GM12878 (cell line): Measurements from ENCODE around the gene ZNF213. TPM values are rescaled to one million over a fixed set of nuclear protein-coding genes. Genes with fewer than 3 reads are reported as not detected.

Experiments
- ATAC-seq: fragments of 200-7000 bp; cut with Tn5 transposase; 3 replicates; pipeline ENCODE4 v1.9.1; 2020; ENCODE audit warnings: mild to moderate bottlenecking, moderate library complexity
- BruUV-seq: library from RNA; stranded (reverse); fragments of 400-500 nt; replicated peaks from 2 replicates; lab custom pipeline; 2021; lab: Mats Ljungman, UMichigan
- CTCF ChIA-PET: fragments of 300-600 bp; sonication (Branson Sonifier 250); formaldehyde crosslinking; extraction: SDS; loops from one replicate; lab custom pipeline; 2021; ENCODE audit warnings: inconsistent platforms; lab: Yijun Ruan, JAX
- POLR2A ChIA-PET: fragments of 350-600 bp; formaldehyde crosslinking; extraction: SDS; loops from one replicate; lab custom pipeline; 2021; ENCODE audit warnings: inconsistent platforms; lab: Charles Lee
- RAD21 ChIA-PET: fragments of 300-600 bp; sonication (Branson Sonifier 250); formaldehyde crosslinking; loops from one replicate; lab custom pipeline; 2023; ENCODE audit warnings: antibody characterized with exemption; ENCODE audit not compliant: unreplicated experiment; lab: Charles Lee
- SMC1A ChIA-PET: fragments of 300-600 bp; sonication (Branson Sonifier 250); formaldehyde crosslinking; loops from one replicate; lab custom pipeline; 2023; ENCODE audit not compliant: unreplicated experiment, uncharacterized antibody; lab: Charles Lee
- DNase-seq: peaks from one replicate; pipeline ENCODE4 v3.0.0-alpha.2; 2011; ENCODE audit warnings: low read depth, low spot score
- FAIRE-seq: peaks from 3 replicates; lab custom pipeline; 2011; peaks lifted over from hg19 to GRCh38; lab: Jason Lieb, UNC
- H2AFZ ChIP-seq: 2 replicates; pipeline ENCODE4 v1.6.0; 2011; ENCODE audit warnings: low read depth, low read length, control low read depth; ENCODE audit not compliant: control insufficient read depth
- H3K27ac ChIP-seq: 2 replicates; pipeline ENCODE4 v1.5.1; 2011; ENCODE audit warnings: control low read depth; ENCODE audit not compliant: control insufficient read depth, insufficient read depth
- H3K27me3 ChIP-seq, 2 experiments: replicated peaks in 1 of 2; 2 replicates each; pipeline versions ENCODE4 v1.6.0 to v1.6.1; 2011; ENCODE audit warnings: low read length in 1 of 2; ENCODE audit not compliant: control insufficient read depth in 2 of 2, insufficient read depth in 2 of 2
- H3K36me3 ChIP-seq, 2 experiments: 2 replicates each; pipeline ENCODE4 v1.5.1; 2011; ENCODE audit warnings: low read length in 1 of 2; ENCODE audit not compliant: control insufficient read depth in 2 of 2, insufficient read depth in 2 of 2
- H3K4me1 ChIP-seq: 2 replicates; pipeline ENCODE4 v1.6.1; 2011; ENCODE audit warnings: mild to moderate bottlenecking, low read length, moderate library complexity, mixed read lengths; ENCODE audit not compliant: control insufficient read depth, insufficient read depth
- H3K4me2 ChIP-seq: 2 replicates; pipeline ENCODE4 v1.6.0; 2011; ENCODE audit warnings: control low read depth; ENCODE audit not compliant: control insufficient read depth, insufficient read depth
- H3K4me3 ChIP-seq: fragments of 200-600 bp; sonication (generic); 2 replicates; pipeline ENCODE4 v1.5.1; 2016
- H3K79me2 ChIP-seq: 2 replicates; pipeline ENCODE4 v1.6.0; 2011; ENCODE audit warnings: low read length; ENCODE audit not compliant: control insufficient read depth, insufficient read depth
- H3K9ac ChIP-seq: 2 replicates; pipeline ENCODE4 v1.8.0; 2011; ENCODE audit warnings: low read length, control low read depth, mixed read lengths; ENCODE audit not compliant: control insufficient read depth, insufficient read depth
- H3K9me3 ChIP-seq: replicated peaks from 3 replicates; pipeline ENCODE4 v1.5.1; 2011; ENCODE audit warnings: mild to moderate bottlenecking, low read length; ENCODE audit not compliant: control insufficient read depth, insufficient read depth
- H4K20me1 ChIP-seq: 2 replicates; pipeline ENCODE4 v1.6.0; 2011; ENCODE audit not compliant: control insufficient read depth, insufficient read depth
- FOXK2 ChIP-seq: fragments of 450-650 bp; IDR thresholded peaks from 2 replicates; pipeline ENCODE4 v1.6.1; 2017; ENCODE audit warnings: mild to moderate bottlenecking, moderate library complexity
- HDGF ChIP-seq: fragments of 450-650 bp; IDR thresholded peaks from 2 replicates; pipeline ENCODE4 v1.6.1; 2016; ENCODE audit warnings: antibody characterized with exemption
- REST ChIP-seq: IDR thresholded peaks from 2 replicates; pipeline ENCODE4 v1.6.1; 2012; ENCODE audit warnings: mild to moderate bottlenecking, low read depth, low read length
- SREBF2 ChIP-seq: IDR thresholded peaks from 2 replicates; pipeline ENCODE4 v1.6.1; 2012; ENCODE audit warnings: mild to moderate bottlenecking, low read length
- TCF3 ChIP-seq: IDR thresholded peaks from 2 replicates; pipeline ENCODE4 v1.6.1; 2012; ENCODE audit warnings: low read depth, mild to moderate bottlenecking, low read length, borderline replicate concordance; ENCODE audit not compliant: insufficient read depth
- WRNIP1 ChIP-seq: IDR thresholded peaks from 2 replicates; pipeline ENCODE4 v1.6.1; 2011; ENCODE audit warnings: low read depth, low read length, improper control_type of control experiment, borderline replicate concordance
- ZBTB4 ChIP-seq: fragments of 450-650 bp; formaldehyde crosslinking; IDR thresholded peaks from 2 replicates; pipeline ENCODE4 v1.4.0; 2022; ENCODE audit warnings: mild to moderate bottlenecking, moderate library complexity
- ZBTB40 ChIP-seq: fragments of 450-650 bp; IDR thresholded peaks from 2 replicates; pipeline ENCODE4 v1.6.1; 2016; ENCODE audit warnings: mild to moderate bottlenecking, moderate library complexity, borderline replicate concordance
- ZNF207 ChIP-seq: fragments of 450-650 bp; IDR thresholded peaks from 2 replicates; pipeline ENCODE4 v1.6.1; 2014; ENCODE audit warnings: antibody characterized with exemption, mild to moderate bottlenecking, borderline replicate concordance
- WGBS: methylation state at CpG from one replicate; pipeline ENCODE4 v1.1.6; 2016; ENCODE audit warnings: low lambda C conversion rate; ENCODE audit not compliant: insufficient replicate concordance, insufficient coverage; ENCODE audit errors: missing lambda C conversion rate; 5-methylcytosine and 5-hydroxymethylcytosine counted together
- in situ Hi-C: fragments of 300-500 bp; cut with MboI; formaldehyde crosslinking; loops from 9 replicates; pipeline ENCODE4 v1.14.3; 2018; ENCODE audit warnings: mixed read lengths
- intact Hi-C: fragments of 100-400 bp; cut with micrococcal nuclease; formaldehyde crosslinking; loops from one replicate; pipeline ENCODE4 v1.14.2; 2022; ENCODE audit not compliant: unreplicated experiment
- polyA plus RNA-seq, 11 experiments: library from polyadenylated mRNA; depleted of rRNA in 4 of 11; unstranded in 6 of 11; stranded (reverse) in 5 of 11; fragments of >200 nt; fragmentation: Nextera tagmentation in 4 of 11; fragmentation: Illumina TruSeq in 1 of 11; extraction: Ambion mirVana in 4 of 11; extraction: Trizol in 1 of 11; gene quantifications; 1 replicate in 1 of 11; 2 replicates in 10 of 11; pipeline versions ENCODE4 v1.2.1 to v1.2.3, GENCODE V29; 2011 to 2016; ENCODE audit warnings: inconsistent platforms in 2 of 11, missing spikeins in 2 of 11, low read depth in 1 of 11
- total RNA-seq, 4 experiments: library from RNA; depleted of rRNA in 3 of 4; stranded (reverse); fragments of >200 nt in 3 of 4; fragmentation: Illumina TruSeq in 1 of 4; extraction: Trizol in 1 of 4; gene quantifications; 2 replicates each; pipeline versions ENCODE4 v1.2.1 to v1.2.3, GENCODE V29; 2013 to 2021

ZNF213 gene
- total and polyA plus RNA-seq, 10 of the 15 experiments (the other 5 are each of a cell fraction or from before 2014, with no cell fraction given): 0.53 to 9.4 (median 1.1) TPM

GRCh38 chr16:3119286-3119685 lies 15.5 kb upstream of the ZNF213 start:
- Histone ChIP-seq H3K4me2 (no peak overlapping the region), H3K27me3 (no peaks in the 10 kb centered on the region), H3K4me3 (no peak overlapping the region), H3K9me3 (no peaks in the 10 kb centered on the region), H2AFZ (no peak overlapping the region), H3K9ac (no peak overlapping the region), H3K36me3 (no peaks in the 10 kb centered on the region), H3K79me2 (no peaks in the 10 kb centered on the region), H3K4me1 (peaks cover 7% of the 10 kb centered on the region), H3K27ac (no peak overlapping the region), H4K20me1 (no peaks in the 10 kb centered on the region)
- POLR2A ChIA-PET: interaction anchor here (0.6 to 1.0 kb wide), 3 partner anchors 9 to 283 kb away, joined by 3 to 5 read pairs (median 4); no protein-coding TSS in a partner anchor
- CTCF ChIA-PET: interaction anchor here (5.6 kb wide), 1 partner anchor 9 kb away, joined by 41 read pairs; no protein-coding TSS in a partner anchor
- BruUV-seq: no TSS peak
- DNase-seq: no peak
- TF ChIP-seq REST (no peak), WRNIP1 (no peak), ZBTB40 (no peak), ZNF207 (no peak), ZBTB4 (no peak), HDGF (no peak), TCF3 (no peak), SREBF2 (no peak), FOXK2 (no peak)
- no peak for FAIRE-seq
- no peak for ATAC-seq
- RAD21 ChIA-PET: no interaction called here
- 86% methylated on average over 23 of the region's 33 CpGs for WGBS
- in situ Hi-C loops: no loop called here
- intact Hi-C loops: no loop called here
- SMC1A ChIA-PET: no interaction called here
